ENCODE measurements around the gene HECTD1. TPM values are rescaled to one million over a fixed set of nuclear protein-coding genes. Genes with fewer than 3 reads are reported as not detected.
A peak's percentile ranks its signal among the peaks of the same experiment; 100 is the strongest.

HECTD1 gene
- total RNA-seq, 1 donor from 2014 or later, result 137 TPM

GRCh38 chr14:31208546-31209424 lies 1.2 kb upstream of the HECTD1 start:
- Histone ChIP-seq H3K36me3 (peaks cover 8% of the 10 kb centered on the region), H3K27ac (replicated peaks) (peak overlapping the region; percentile 100), H3K4me1 (peaks cover 44% of the 10 kb centered on the region), H3K9me3 (replicated peaks) (no peaks in the 10 kb centered on the region), H3K4me3 (peak overlapping the region; percentile 95), H3K27me3 (ENCODE audit: low read depth) (no peaks in the 10 kb centered on the region)
- no peak for DNase-seq
- intact Hi-C loops (cut with micrococcal nuclease), result no loop called here
- TF ChIP-seq CTCF (IDR thresholded peaks at IDR 0.05; ENCODE audit: borderline replicate concordance), result no peak

- H3K27ac ChIP-seq (replicated peaks), result peak overlapping the region; percentile 100
- intact Hi-C loops (cut with micrococcal nuclease), result no loop called here
- DNase-seq, result no peak
- peaks cover 22% of the 10 kb centered on the region for H3K36me3 ChIP-seq
- peak overlapping the region; percentile 95 for H3K4me3 ChIP-seq
- H3K9me3 ChIP-seq (replicated peaks), result no peaks in the 10 kb centered on the region
- TF ChIP-seq CTCF (IDR thresholded peaks at IDR 0.05; ENCODE audit: borderline replicate concordance), result no peak
- H3K27me3 ChIP-seq (ENCODE audit: low read depth), result no peaks in the 10 kb centered on the region
- H3K4me1 ChIP-seq, result peaks cover 50% of the 10 kb centered on the region
Observed at GRCh38 chr14:31207287-31207754, 272 bp downstream of the HECTD1 start.

GRCh38 chr14:31206536-31207286 lies 882 bp downstream of the HECTD1 start:
- TF ChIP-seq CTCF (IDR thresholded peaks at IDR 0.05; ENCODE audit: borderline replicate concordance), result no peak
- Histone ChIP-seq H3K27ac (replicated peaks) (peak overlapping the region; percentile 100), H3K27me3 (ENCODE audit: low read depth) (no peaks in the 10 kb centered on the region), H3K9me3 (replicated peaks) (no peaks in the 10 kb centered on the region), H3K36me3 (peaks cover 26% of the 10 kb centered on the region), H3K4me3 (peak overlapping the region; percentile 95), H3K4me1 (peaks cover 56% of the 10 kb centered on the region)
- peak; percentile 33 for DNase-seq
- intact Hi-C loops (cut with micrococcal nuclease), result no loop called here

GRCh38 chr14:31205681-31206535 lies 1.7 kb downstream of the HECTD1 start:
- Histone ChIP-seq H3K4me1 (peaks cover 64% of the 10 kb centered on the region), H3K4me3 (peak overlapping the region; percentile 95), H3K9me3 (replicated peaks) (no peaks in the 10 kb centered on the region), H3K27me3 (ENCODE audit: low read depth) (no peaks in the 10 kb centered on the region), H3K27ac (replicated peaks) (peak overlapping the region; percentile 100), H3K36me3 (peaks cover 34% of the 10 kb centered on the region)
- no peak for TF ChIP-seq CTCF (IDR thresholded peaks at IDR 0.05; ENCODE audit: borderline replicate concordance)
- intact Hi-C loops (cut with micrococcal nuclease), result no loop called here
- DNase-seq, result no peak
